Endothelial cell (in vitro differentiated cells): ENCODE data around the gene ZNF521. TPM values are rescaled to one million over a fixed set of nuclear protein-coding genes. Genes with fewer than 3 reads are reported as not detected.

Source experiments
- DNase-seq: peaks from one replicate; pipeline ENCODE4 v3.0.0; 2021; ENCODE audit warnings: low spot score
- H3K27ac Mint-ChIP-seq: one replicate; pipeline ENCODE4 v1.8.0; 2021; ENCODE audit warnings: mixed read lengths, inconsistent platforms; ENCODE audit not compliant: unreplicated experiment
- H3K27me3 Mint-ChIP-seq: one replicate; pipeline ENCODE4 v1.8.0; 2021; ENCODE audit warnings: mild to moderate bottlenecking, moderate library complexity, mixed read lengths, inconsistent platforms; ENCODE audit not compliant: unreplicated experiment
- H3K36me3 Mint-ChIP-seq: one replicate; pipeline ENCODE4 v1.8.0; 2021; ENCODE audit warnings: mild to moderate bottlenecking, low read depth, mixed read lengths, inconsistent platforms; ENCODE audit not compliant: unreplicated experiment
- H3K4me1 Mint-ChIP-seq: one replicate; pipeline ENCODE4 v1.8.0; 2021; ENCODE audit warnings: mild to moderate bottlenecking, mixed read lengths, inconsistent platforms; ENCODE audit not compliant: unreplicated experiment
- H3K4me3 Mint-ChIP-seq: one replicate; pipeline ENCODE4 v1.8.0; 2021; ENCODE audit warnings: mild to moderate bottlenecking, mixed read lengths, inconsistent platforms; ENCODE audit not compliant: unreplicated experiment
- H3K9me3 Mint-ChIP-seq: one replicate; pipeline ENCODE4 v1.8.0; 2021; ENCODE audit warnings: mixed read lengths, inconsistent platforms; ENCODE audit not compliant: unreplicated experiment
- total RNA-seq: library from RNA; stranded (reverse); fragmentation: NEBNext Ultra II Directional; extraction: Animal tissue kit (Norgen Biotek cat#: 25700); gene quantifications from one replicate; pipeline ENCODE4 v1.2.1, GENCODE V29; 2021; ENCODE audit not compliant: unreplicated experiment
- TF ChIP-seq, protein P1 (sequence below): fragments of 200-600 bp; sonication (generic); IDR thresholded peaks from one replicate; pipeline ENCODE4 v1.5.0; 2021; ENCODE audit warnings: antibody characterized with exemption; ENCODE audit not compliant: unreplicated experiment

The ZNF521 gene
- total RNA-seq, 1 donor from 2014 or later = 238 TPM

GRCh38 chr18:25057491-25058050 lies 294.4 kb downstream of the ZNF521 start:
- peaks cover 19% of the 10 kb centered on the region for H3K36me3 Mint-ChIP-seq
- no peak overlapping the region for H3K4me3 Mint-ChIP-seq
- TF ChIP-seq, protein P1, sequence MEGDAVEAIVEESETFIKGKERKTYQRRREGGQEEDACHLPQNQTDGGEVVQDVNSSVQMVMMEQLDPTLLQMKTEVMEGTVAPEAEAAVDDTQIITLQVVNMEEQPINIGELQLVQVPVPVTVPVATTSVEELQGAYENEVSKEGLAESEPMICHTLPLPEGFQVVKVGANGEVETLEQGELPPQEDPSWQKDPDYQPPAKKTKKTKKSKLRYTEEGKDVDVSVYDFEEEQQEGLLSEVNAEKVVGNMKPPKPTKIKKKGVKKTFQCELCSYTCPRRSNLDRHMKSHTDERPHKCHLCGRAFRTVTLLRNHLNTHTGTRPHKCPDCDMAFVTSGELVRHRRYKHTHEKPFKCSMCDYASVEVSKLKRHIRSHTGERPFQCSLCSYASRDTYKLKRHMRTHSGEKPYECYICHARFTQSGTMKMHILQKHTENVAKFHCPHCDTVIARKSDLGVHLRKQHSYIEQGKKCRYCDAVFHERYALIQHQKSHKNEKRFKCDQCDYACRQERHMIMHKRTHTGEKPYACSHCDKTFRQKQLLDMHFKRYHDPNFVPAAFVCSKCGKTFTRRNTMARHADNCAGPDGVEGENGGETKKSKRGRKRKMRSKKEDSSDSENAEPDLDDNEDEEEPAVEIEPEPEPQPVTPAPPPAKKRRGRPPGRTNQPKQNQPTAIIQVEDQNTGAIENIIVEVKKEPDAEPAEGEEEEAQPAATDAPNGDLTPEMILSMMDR = no peak
- H3K27ac Mint-ChIP-seq = no peak overlapping the region
- peaks cover 5% of the 10 kb centered on the region for H3K4me1 Mint-ChIP-seq
- no peak for DNase-seq
- peaks cover 4% of the 10 kb centered on the region for H3K27me3 Mint-ChIP-seq
- H3K9me3 Mint-ChIP-seq = no peaks in the 10 kb centered on the region

GRCh38 chr18:25056429-25056828 lies 295.5 kb downstream of the ZNF521 start:
- Mint-ChIP-seq H3K9me3 (no peaks in the 10 kb centered on the region), H3K27me3 (peaks cover 4% of the 10 kb centered on the region), H3K27ac (no peak overlapping the region), H3K4me1 (peaks cover 5% of the 10 kb centered on the region), H3K36me3 (peaks cover 15% of the 10 kb centered on the region), H3K4me3 (peak overlapping the region; percentile 16)
- TF ChIP-seq, protein P1 = no peak
- DNase-seq = no peak

GRCh38 chr18:25055076-25055475 lies 296.9 kb downstream of the ZNF521 start:
- H3K27ac Mint-ChIP-seq = no peak overlapping the region
- H3K4me1 Mint-ChIP-seq = peaks cover 5% of the 10 kb centered on the region
- H3K36me3 Mint-ChIP-seq = peaks cover 14% of the 10 kb centered on the region
- H3K9me3 Mint-ChIP-seq = no peaks in the 10 kb centered on the region
- H3K27me3 Mint-ChIP-seq = peaks cover 2% of the 10 kb centered on the region
- no peak overlapping the region for H3K4me3 Mint-ChIP-seq
- no peak for DNase-seq
- TF ChIP-seq, protein P1 = no peak

- peaks cover 14% of the 10 kb centered on the region for H3K36me3 Mint-ChIP-seq
- TF ChIP-seq, protein P1 = no peak
- no peaks in the 10 kb centered on the region for H3K9me3 Mint-ChIP-seq
- H3K27ac Mint-ChIP-seq = no peak overlapping the region
- H3K4me3 Mint-ChIP-seq = no peak overlapping the region
- DNase-seq = no peak
- H3K27me3 Mint-ChIP-seq = peaks cover 2% of the 10 kb centered on the region
- peaks cover 5% of the 10 kb centered on the region for H3K4me1 Mint-ChIP-seq
Measured at GRCh38 chr18:25053466-25053865, 298.5 kb downstream of the ZNF521 start.

DNA sequence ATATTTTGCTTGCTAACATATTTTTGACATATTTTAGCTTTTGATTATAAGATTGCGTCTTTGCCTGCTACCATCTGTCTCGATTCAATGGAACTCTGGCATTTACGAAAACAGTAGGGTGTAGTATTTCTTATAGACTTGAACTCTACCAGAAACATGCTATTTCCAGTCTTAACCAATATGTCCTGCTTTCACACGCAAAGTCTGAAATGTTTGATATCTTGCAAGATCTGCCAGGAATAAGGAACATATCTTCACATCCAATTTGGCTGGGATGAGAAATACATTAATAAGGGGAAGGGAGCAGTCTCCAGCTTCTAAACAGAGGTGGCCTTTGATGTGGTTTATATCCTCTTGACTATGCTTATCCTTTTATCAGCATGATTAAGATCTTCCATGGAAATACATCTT lies 299.4 kb downstream of the ZNF521 start:
- Mint-ChIP-seq H3K36me3 (peaks cover 12% of the 10 kb centered on the region), H3K27ac (no peak overlapping the region), H3K27me3 (peaks cover 1% of the 10 kb centered on the region), H3K4me3 (no peak overlapping the region), H3K4me1 (peaks cover 5% of the 10 kb centered on the region), H3K9me3 (no peaks in the 10 kb centered on the region)
- TF ChIP-seq, protein P1 = no peak
- no peak for DNase-seq
